ENCODE data around the gene BARHL2. TPM values are rescaled to one million over a fixed set of nuclear protein-coding genes. Genes with fewer than 3 reads are reported as not detected.

Gene BARHL2
- total RNA-seq, 1 experiment from 2014 or later = not detected

DNA sequence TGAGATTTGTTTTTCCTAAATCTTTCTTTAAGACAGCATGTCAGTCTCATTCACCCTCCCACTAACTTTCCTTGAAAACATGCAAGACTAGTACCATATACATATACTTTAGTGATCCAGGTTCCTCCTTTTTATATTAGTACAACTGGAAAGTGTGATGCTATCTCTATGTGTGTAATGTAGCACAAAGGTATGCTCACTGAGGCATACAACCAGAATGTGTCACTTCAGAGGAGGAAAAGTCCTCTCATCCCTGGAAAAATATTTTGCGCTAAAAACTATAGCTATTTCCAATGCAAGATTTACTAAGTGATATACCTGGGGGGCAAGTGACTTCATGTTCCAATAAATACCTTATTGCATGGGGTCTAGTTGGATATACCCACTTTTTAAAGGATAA is 45.9 kb downstream of the BARHL2 start:
- ChIA-PET CTCF (no interaction called here), RAD21 (ENCODE audit: low non-redundant PET in 1 of 2, low total read pairs in 2 of 2, uncharacterized antibody in 2 of 2, unreplicated experiment in 2 of 2) (no interaction called here), POLR2A (no interaction called here)
- TF ChIP-seq ELF1 (IDR thresholded peaks at IDR 0.05; ENCODE audit: borderline replicate concordance, low read depth) = no peak
- no peak for TF ChIP-seq EZH2phosphoT487 (IDR thresholded peaks at IDR 0.05; ENCODE audit: borderline replicate concordance)
- TF ChIP-seq, protein P1, sequence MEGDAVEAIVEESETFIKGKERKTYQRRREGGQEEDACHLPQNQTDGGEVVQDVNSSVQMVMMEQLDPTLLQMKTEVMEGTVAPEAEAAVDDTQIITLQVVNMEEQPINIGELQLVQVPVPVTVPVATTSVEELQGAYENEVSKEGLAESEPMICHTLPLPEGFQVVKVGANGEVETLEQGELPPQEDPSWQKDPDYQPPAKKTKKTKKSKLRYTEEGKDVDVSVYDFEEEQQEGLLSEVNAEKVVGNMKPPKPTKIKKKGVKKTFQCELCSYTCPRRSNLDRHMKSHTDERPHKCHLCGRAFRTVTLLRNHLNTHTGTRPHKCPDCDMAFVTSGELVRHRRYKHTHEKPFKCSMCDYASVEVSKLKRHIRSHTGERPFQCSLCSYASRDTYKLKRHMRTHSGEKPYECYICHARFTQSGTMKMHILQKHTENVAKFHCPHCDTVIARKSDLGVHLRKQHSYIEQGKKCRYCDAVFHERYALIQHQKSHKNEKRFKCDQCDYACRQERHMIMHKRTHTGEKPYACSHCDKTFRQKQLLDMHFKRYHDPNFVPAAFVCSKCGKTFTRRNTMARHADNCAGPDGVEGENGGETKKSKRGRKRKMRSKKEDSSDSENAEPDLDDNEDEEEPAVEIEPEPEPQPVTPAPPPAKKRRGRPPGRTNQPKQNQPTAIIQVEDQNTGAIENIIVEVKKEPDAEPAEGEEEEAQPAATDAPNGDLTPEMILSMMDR (IDR thresholded peaks at IDR 0.05 in 2 of 3, conservative IDR thresholded peaks at IDR 0.05 in 1 of 3; ENCODE audit: borderline replicate concordance in 1 of 3, insufficient read depth in 1 of 3, low read depth in 2 of 3, low read length in 2 of 3) = no peak
- TF ChIP-seq, protein P2, sequence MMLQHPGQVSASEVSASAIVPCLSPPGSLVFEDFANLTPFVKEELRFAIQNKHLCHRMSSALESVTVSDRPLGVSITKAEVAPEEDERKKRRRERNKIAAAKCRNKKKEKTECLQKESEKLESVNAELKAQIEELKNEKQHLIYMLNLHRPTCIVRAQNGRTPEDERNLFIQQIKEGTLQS (IDR thresholded peaks at IDR 0.05) = no peak
- TF ChIP-seq, protein P3, sequence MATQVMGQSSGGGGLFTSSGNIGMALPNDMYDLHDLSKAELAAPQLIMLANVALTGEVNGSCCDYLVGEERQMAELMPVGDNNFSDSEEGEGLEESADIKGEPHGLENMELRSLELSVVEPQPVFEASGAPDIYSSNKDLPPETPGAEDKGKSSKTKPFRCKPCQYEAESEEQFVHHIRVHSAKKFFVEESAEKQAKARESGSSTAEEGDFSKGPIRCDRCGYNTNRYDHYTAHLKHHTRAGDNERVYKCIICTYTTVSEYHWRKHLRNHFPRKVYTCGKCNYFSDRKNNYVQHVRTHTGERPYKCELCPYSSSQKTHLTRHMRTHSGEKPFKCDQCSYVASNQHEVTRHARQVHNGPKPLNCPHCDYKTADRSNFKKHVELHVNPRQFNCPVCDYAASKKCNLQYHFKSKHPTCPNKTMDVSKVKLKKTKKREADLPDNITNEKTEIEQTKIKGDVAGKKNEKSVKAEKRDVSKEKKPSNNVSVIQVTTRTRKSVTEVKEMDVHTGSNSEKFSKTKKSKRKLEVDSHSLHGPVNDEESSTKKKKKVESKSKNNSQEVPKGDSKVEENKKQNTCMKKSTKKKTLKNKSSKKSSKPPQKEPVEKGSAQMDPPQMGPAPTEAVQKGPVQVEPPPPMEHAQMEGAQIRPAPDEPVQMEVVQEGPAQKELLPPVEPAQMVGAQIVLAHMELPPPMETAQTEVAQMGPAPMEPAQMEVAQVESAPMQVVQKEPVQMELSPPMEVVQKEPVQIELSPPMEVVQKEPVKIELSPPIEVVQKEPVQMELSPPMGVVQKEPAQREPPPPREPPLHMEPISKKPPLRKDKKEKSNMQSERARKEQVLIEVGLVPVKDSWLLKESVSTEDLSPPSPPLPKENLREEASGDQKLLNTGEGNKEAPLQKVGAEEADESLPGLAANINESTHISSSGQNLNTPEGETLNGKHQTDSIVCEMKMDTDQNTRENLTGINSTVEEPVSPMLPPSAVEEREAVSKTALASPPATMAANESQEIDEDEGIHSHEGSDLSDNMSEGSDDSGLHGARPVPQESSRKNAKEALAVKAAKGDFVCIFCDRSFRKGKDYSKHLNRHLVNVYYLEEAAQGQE (IDR thresholded peaks at IDR 0.05; ENCODE audit: low read depth) = no peak
- DNase-seq (ENCODE audit: low read depth, low spot score) = no peak
- H3K36me3 ChIP-seq (ENCODE audit: control insufficient read depth in 1 of 2, insufficient read depth in 2 of 2, low read length in 2 of 2) = no peaks in the 10 kb centered on the region
- no peaks in the 10 kb centered on the region for H4K20me1 ChIP-seq (ENCODE audit: insufficient read depth)
- H3K9me2 ChIP-seq (ENCODE audit: insufficient read depth) = no peaks in the 10 kb centered on the region
- no peaks in the 10 kb centered on the region for H3K9me3 ChIP-seq (ENCODE audit: control insufficient read depth in 1 of 2, insufficient read depth in 1 of 2, low read depth in 1 of 2, low read length in 2 of 2)
- H3K4me3 ChIP-seq (replicated peaks in 1 of 2; ENCODE audit: low read depth in 1 of 2, low read length in 2 of 2) = no peak overlapping the region
- no peak overlapping the region for H3K4me2 ChIP-seq (ENCODE audit: low read length)
- no peak for ATAC-seq
- BruUV-seq (replicated peaks) = no TSS peak
- intact Hi-C loops (cut with micrococcal nuclease) = no loop called here
- H2AFZ ChIP-seq (ENCODE audit: low read depth, low read length, poor library complexity, severe bottlenecking) = no peak overlapping the region
- H3K27ac ChIP-seq (ENCODE audit: low read depth, low read length) = no peak overlapping the region
- no peaks in the 10 kb centered on the region for H3K79me2 ChIP-seq (ENCODE audit: insufficient read depth, low read length)
- no peak overlapping the region for H3K9ac ChIP-seq (ENCODE audit: low read length)
- H3K27me3 ChIP-seq (ENCODE audit: insufficient read depth, low read length) = no peaks in the 10 kb centered on the region
- H3K4me1 ChIP-seq (ENCODE audit: control insufficient read depth in 1 of 2, insufficient read depth in 2 of 2, low read length in 2 of 2) = no peaks in the 10 kb centered on the region
